Activated CD4-positive, alpha-beta T cell treated with anti-CD3 and anti-CD28 coated beads for 36 hours (primary cell): Measurements from ENCODE around the gene SOHLH1. TPM values are rescaled to one million over a fixed set of nuclear protein-coding genes. Genes with fewer than 3 reads are reported as not detected.
"Not testable (repeated sequence)": the region's sequence is repeated elsewhere in the genome, so short reads cannot be mapped to it uniquely, and the experiment has no call there.

Experiments
- ATAC-seq: fragments of 200-7000 bp; cut with Tn5 transposase; one replicate; pipeline ENCODE4 v1.10.0; 2021; ENCODE audit warnings: mild to moderate bottlenecking, moderate library complexity
- CTCF ChIA-PET: fragments of 350-600 bp; sonication (Branson Sonifier 250); formaldehyde crosslinking; loops from one replicate; lab custom pipeline; 2021; ENCODE audit warnings: antibody characterized with exemption; lab: Charles Lee
- POLR2A ChIA-PET: fragments of 350-600 bp; sonication (Branson Sonifier 250); formaldehyde crosslinking; loops from one replicate; lab custom pipeline; 2021; ENCODE audit warnings: antibody characterized with exemption, inconsistent platforms; lab: Charles Lee
- DNase-seq: peaks from one replicate; pipeline ENCODE4 v3.0.0-alpha.2; 2020
- H3K27ac Mint-ChIP-seq: one replicate; pipeline ENCODE4 v1.8.0; 2021; ENCODE audit warnings: mixed read lengths
- H3K27me3 Mint-ChIP-seq: one replicate; pipeline ENCODE4 v1.8.0; 2021; ENCODE audit warnings: mixed read lengths
- H3K36me3 Mint-ChIP-seq: one replicate; pipeline ENCODE4 v1.8.0; 2021; ENCODE audit warnings: low read depth, mixed read lengths
- H3K4me1 Mint-ChIP-seq: one replicate; pipeline ENCODE4 v1.8.0; 2021; ENCODE audit warnings: mixed read lengths
- H3K4me3 Mint-ChIP-seq: one replicate; pipeline ENCODE4 v1.8.0; 2021; ENCODE audit warnings: mild to moderate bottlenecking, moderate library complexity, mixed read lengths
- H3K9me3 Mint-ChIP-seq: one replicate; pipeline ENCODE4 v1.8.0; 2021; ENCODE audit warnings: low read depth, mixed read lengths
- intact Hi-C, 2 experiments: fragments of 100-400 bp; cut with DNase I in 1 of 2; cut with micrococcal nuclease in 1 of 2; formaldehyde crosslinking; loops; one replicate each; pipeline versions ENCODE4 v1.14.2 to v1.15.1; 2022 to 2024; cut with DNase I, micrococcal nuclease
- total RNA-seq, 2 experiments: library from RNA; stranded (reverse); gene quantifications; one replicate each; pipeline ENCODE4 v1.2.3, GENCODE V29; 2021

SOHLH1 gene
- total RNA-seq, 2 experiments from 2014 or later, result not detected

DNA sequence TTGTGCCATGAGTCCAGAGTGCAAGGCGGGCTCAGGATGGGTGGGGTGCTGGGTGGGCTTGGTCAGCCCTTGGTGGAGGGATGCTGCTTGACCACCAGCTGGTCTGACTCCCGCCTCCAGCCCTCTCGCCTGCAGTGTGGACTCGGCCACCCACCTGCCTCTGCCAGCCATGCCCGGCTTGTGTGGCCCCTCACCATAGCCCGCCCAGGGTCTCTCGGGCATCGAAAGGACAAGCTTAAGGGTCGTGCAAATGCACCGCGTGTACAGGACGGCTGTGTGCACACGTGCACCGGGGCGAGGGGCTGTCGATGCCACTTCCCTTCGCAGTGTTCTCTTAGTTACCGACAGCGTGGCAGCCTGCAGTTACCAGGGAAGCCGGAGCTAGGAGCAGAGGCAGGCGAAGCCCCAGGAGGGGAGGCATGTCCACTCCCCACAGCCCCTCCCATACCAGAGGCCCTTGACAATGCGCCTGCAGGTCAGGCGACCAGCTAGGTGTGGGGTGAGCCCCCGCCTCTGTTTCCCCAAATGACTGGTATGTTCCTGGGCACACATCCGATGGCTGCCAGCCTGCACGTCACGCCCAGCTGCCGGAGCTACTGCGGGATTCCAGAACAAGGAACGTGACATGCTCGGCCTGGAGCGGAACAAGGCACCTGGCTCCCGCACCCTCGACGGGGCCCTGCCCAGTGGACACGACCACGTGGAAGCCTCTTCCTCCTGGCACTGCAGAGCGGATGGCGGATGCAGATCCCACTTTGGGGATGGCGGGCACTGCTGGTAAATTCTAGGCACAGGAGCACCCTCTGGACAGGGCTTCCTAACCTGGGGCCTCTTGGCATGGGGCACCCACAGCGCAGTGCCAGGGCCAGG, 28.3 kb downstream of the SOHLH1 start:
- H3K27me3 Mint-ChIP-seq, result peaks cover 4% of the 10 kb centered on the region
- no peaks in the 10 kb centered on the region for H3K36me3 Mint-ChIP-seq
- no peak overlapping the region for H3K4me3 Mint-ChIP-seq
- intact Hi-C loops, result no loop called here
- H3K4me1 Mint-ChIP-seq, result no peaks in the 10 kb centered on the region
- no peak overlapping the region for H3K27ac Mint-ChIP-seq
- ChIA-PET CTCF (no interaction called here), POLR2A (no interaction called here)
- no peaks in the 10 kb centered on the region for H3K9me3 Mint-ChIP-seq
- ATAC-seq (no peak), DNase-seq (no peak)

GRCh38 chr9:135669616-135670285, 29.5 kb downstream of the SOHLH1 start:
- POLR2A ChIA-PET, result no interaction called here

GRCh38 chr9:135669018-135669417, 30.3 kb downstream of the SOHLH1 start:
- POLR2A ChIA-PET, H3K4me3 Mint-ChIP-seq, ATAC-seq, H3K27me3 Mint-ChIP-seq, CTCF ChIA-PET, H3K27ac Mint-ChIP-seq, H3K36me3 Mint-ChIP-seq, H3K9me3 Mint-ChIP-seq, DNase-seq, intact Hi-C loops, H3K4me1 Mint-ChIP-seq: not testable (repeated sequence)

More at GRCh38 chr9:135669616-135670285, 29.5 kb downstream of the SOHLH1 start:
- no peak overlapping the region for H3K27ac Mint-ChIP-seq
- CTCF ChIA-PET, result no interaction called here
- H3K36me3 Mint-ChIP-seq, result no peaks in the 10 kb centered on the region
- no peak for DNase-seq
- intact Hi-C loops, result no loop called here
- H3K4me3 Mint-ChIP-seq, result no peak overlapping the region
- H3K27me3 Mint-ChIP-seq, result peaks cover 4% of the 10 kb centered on the region
- no peak for ATAC-seq
- no peaks in the 10 kb centered on the region for H3K9me3 Mint-ChIP-seq
- H3K4me1 Mint-ChIP-seq, result no peaks in the 10 kb centered on the region

DNA sequence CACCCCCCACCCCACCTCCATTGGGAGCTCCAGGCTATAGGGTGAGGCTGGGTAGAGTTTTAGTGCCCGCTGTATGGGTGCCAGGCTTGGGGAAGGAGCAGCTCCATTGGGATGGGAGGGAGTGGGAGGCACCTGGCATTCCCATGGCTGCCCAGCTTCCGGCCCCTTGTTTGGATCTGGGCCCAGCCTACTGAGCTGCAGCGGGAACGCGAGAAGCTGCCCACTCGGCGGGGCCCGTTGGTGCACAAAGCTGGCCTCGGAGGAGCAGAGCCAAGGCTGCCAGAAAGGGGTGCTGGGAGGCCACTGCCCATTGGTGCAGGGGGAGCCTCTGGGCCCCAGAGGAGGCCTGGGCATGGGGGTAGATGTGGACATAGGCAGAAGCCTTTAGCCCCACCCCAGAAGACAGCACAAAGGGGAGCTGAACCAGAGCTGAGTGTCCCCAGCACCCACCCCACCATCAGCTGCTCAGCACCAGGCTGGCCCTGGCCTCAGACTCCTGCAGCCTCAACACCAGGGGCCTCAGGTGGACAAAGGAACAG, 31.7 kb downstream of the SOHLH1 start:
- ATAC-seq, result no peak
- CTCF ChIA-PET, result interaction anchor here (0.6 kb wide), 1 partner anchor 215 kb away, joined by 3 read pairs; no protein-coding TSS in a partner anchor
- no peaks in the 10 kb centered on the region for H3K9me3 Mint-ChIP-seq
- no peak overlapping the region for H3K27ac Mint-ChIP-seq
- H3K4me1 Mint-ChIP-seq, result no peaks in the 10 kb centered on the region
- POLR2A ChIA-PET, result no interaction called here
- intact Hi-C loops, result no loop called here
- H3K27me3 Mint-ChIP-seq, result peaks cover 4% of the 10 kb centered on the region
- no peak for DNase-seq
- no peak overlapping the region for H3K4me3 Mint-ChIP-seq
- no peaks in the 10 kb centered on the region for H3K36me3 Mint-ChIP-seq

DNA sequence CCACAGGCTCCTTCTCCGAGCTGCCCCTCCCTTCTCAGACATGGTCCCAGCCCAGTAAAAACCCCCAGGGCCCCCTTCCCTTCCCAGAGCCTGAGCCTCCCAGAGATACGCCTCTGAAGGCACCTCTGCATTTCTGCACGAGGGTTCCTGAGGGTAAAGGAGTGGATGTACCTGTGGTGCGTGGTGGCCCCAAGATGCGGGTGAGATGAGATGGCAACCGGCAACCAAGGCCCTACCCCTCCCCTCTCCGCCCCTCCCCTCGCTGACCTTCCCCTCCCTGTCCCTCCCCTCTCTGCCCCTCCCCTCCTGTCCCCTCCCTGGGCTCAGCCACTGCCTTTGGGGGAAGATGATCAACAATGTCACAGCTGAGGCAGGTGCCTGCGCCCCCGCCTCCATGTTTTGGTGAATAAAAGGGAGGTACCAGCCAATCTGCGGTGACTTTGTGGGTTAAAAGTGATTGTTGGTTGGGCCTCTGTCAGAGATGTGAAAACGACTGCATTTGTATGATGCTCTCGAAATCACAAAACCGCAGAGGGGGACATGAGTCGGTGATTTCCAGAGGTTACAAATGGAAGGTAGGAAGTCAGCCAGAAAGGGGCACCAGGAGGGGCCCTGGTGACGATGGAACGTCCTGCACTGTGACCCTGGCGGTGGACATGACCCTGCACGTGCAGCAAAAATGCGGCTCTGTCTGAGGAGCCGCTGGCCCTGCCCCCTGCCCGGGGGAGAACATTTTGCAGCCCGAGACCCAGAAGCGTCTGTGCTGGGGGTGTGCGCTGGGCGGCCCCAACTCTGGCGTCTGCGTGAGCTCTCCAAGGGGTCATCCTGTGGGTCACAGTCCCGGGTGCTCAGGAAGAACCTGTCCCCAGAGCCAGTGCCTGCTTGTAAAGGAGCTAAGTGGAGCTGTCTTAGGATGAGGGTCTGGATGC, 32.5 kb downstream of the SOHLH1 start:
- no peaks in the 10 kb centered on the region for H3K36me3 Mint-ChIP-seq
- no peak overlapping the region for H3K27ac Mint-ChIP-seq
- no peak for DNase-seq
- H3K9me3 Mint-ChIP-seq, result no peaks in the 10 kb centered on the region
- ChIA-PET CTCF (interaction anchor here (0.6 kb wide), 1 partner anchor 214 kb away, joined by 3 read pairs; no protein-coding TSS in a partner anchor), POLR2A (no interaction called here)
- peaks cover 2% of the 10 kb centered on the region for H3K27me3 Mint-ChIP-seq
- ATAC-seq, result no peak
- intact Hi-C loops, result no loop called here
- no peak overlapping the region for H3K4me3 Mint-ChIP-seq
- H3K4me1 Mint-ChIP-seq, result no peaks in the 10 kb centered on the region

GRCh38 chr9:135665795-135666189, 33.5 kb downstream of the SOHLH1 start:
- H3K4me1 Mint-ChIP-seq, result no peaks in the 10 kb centered on the region
- peaks cover 2% of the 10 kb centered on the region for H3K27me3 Mint-ChIP-seq
- H3K4me3 Mint-ChIP-seq, result no peak overlapping the region
- POLR2A ChIA-PET, result no interaction called here
- DNase-seq, result no peak
- intact Hi-C loops, result no loop called here
- no peak overlapping the region for H3K27ac Mint-ChIP-seq
- CTCF ChIA-PET, result no interaction called here
- no peaks in the 10 kb centered on the region for H3K36me3 Mint-ChIP-seq
- H3K9me3 Mint-ChIP-seq, result no peaks in the 10 kb centered on the region
- ATAC-seq, result no peak

DNA sequence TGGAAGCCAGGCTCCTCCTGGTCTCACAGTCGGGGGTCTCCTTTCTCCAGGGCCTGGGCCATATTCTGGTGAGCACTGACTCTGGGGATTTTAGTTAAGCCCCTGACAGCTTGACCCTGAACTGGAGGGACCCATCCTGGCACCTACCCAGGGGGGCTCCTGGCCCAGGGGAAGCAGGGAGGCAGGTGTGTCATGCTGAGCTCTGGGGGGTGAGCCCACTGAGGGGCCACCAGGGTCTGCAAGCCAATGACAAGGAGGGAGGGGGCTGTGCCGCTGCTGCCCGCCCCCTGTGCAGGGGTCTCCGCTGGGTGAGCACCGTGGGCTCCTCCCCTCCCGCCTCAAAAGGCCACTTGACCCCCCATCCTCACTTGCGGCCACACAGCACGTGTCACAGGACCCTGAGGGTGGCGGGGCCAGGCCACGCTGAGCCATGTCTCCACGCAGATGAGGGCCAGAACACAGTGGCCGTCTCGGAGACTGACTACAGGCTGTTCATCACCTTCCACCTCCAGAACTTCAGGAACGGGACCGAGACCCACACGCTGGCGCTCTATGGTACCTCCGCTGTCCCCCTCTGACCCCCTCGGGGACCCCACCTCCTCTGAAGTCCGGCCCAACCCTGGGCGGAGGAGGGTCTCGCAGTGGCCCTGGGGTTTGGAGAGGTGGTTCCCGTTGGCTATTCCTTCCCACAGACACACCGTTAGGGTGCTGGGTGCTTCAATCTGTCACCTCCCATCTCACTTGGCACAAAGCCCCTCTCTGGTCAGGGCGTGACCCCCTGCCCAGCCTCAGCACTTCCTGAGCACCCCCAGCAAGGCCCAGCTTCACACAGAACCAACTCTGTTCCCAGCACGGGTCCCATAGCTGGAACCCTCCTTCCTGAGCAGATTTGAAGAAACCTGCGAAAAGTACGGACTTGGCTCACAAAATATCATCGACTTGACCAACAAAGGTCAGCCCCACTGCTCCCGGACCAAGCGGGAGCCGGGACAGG, 34.2 kb downstream of the SOHLH1 start:
- ChIA-PET POLR2A (no interaction called here), CTCF (no interaction called here)
- Mint-ChIP-seq H3K4me1 (no peaks in the 10 kb centered on the region), H3K27me3 (peaks cover 2% of the 10 kb centered on the region), H3K4me3 (no peak overlapping the region), H3K9me3 (no peaks in the 10 kb centered on the region), H3K36me3 (no peaks in the 10 kb centered on the region), H3K27ac (no peak overlapping the region)
- intact Hi-C loops, result no loop called here
- DNase-seq, result no peak
- ATAC-seq, result no peak

DNA sequence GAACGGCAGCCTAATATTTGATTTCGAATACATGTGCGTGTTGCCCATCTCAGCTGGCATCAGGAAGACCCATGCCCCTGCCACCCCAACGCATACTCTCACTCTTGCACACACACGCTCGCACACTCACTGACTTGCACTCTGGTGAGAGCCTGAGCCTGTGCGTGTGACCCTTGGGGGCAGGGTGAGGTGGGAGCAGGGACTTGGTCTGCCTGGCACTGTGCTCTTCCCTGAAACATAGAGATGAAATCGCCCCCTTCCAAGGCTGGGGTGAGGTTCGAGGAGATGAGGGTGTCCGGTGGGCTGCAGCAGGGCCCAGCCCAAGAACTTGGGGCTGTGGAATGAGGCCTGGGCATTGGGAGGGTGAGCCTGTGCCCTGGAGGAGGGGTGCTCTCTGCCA, 35.0 kb downstream of the SOHLH1 start:
- intact Hi-C loops, result no loop called here
- CTCF ChIA-PET, result no interaction called here
- no peaks in the 10 kb centered on the region for H3K4me1 Mint-ChIP-seq
- no peak for DNase-seq
- H3K36me3 Mint-ChIP-seq, result no peaks in the 10 kb centered on the region
- H3K4me3 Mint-ChIP-seq, result no peak overlapping the region
- no peaks in the 10 kb centered on the region for H3K9me3 Mint-ChIP-seq
- H3K27ac Mint-ChIP-seq, result no peak overlapping the region
- POLR2A ChIA-PET, result no interaction called here
- peaks cover 2% of the 10 kb centered on the region for H3K27me3 Mint-ChIP-seq
- no peak for ATAC-seq

DNA sequence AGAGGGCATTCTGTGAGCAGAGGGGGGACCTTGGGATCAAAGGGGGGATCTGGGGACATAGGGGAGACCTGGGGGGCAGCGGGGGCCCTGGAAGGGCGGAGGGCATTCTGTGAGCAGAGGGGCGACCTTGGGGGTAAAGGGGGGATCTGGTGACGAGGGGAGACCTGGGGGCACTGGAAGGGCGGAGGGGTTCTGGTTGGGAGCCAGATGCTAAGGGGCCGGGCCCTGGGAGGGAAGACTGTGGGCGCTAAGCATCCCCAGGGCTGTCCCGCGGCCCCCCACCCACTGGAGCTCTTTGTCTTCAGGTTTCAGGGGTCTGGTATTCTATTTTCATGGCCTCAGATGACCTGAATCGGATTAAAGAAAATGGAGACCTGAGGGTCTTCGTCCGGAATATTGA, 35.4 kb downstream of the SOHLH1 start:
- Mint-ChIP-seq H3K4me3 (no peak overlapping the region), H3K27ac (no peak overlapping the region), H3K9me3 (no peaks in the 10 kb centered on the region), H3K36me3 (no peaks in the 10 kb centered on the region), H3K27me3 (peaks cover 2% of the 10 kb centered on the region), H3K4me1 (no peaks in the 10 kb centered on the region)
- DNase-seq (no peak), ATAC-seq (no peak)
- intact Hi-C loops, result no loop called here
- ChIA-PET POLR2A (no interaction called here), CTCF (no interaction called here)

DNA sequence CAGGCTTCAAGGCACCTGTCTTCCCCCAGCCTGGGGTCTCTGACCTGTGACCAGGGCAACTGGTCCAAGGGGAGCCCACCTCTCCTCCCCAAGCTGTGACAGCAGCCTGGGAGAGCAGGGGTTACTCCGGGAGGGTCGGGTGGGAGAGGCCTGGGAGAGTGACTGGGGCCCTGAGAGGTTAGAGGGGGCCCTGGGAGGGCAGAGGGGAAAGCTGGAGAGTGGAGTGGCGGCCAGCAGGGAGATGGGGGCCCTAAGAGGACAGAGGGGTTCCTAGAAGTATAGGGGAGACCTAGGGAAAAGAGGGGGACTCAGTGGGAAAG, 35.9 kb downstream of the SOHLH1 start:
- ATAC-seq (no peak), DNase-seq (no peak)
- Mint-ChIP-seq H3K4me1 (no peaks in the 10 kb centered on the region), H3K27ac (no peak overlapping the region), H3K4me3 (no peak overlapping the region), H3K36me3 (no peaks in the 10 kb centered on the region), H3K9me3 (no peaks in the 10 kb centered on the region), H3K27me3 (peaks cover 2% of the 10 kb centered on the region)
- intact Hi-C loops, result no loop called here
- POLR2A ChIA-PET, result no interaction called here
- CTCF ChIA-PET, result no interaction called here
